GM18505 (cell line): Measurements from ENCODE around the gene EEF2K.
"Not testable (repeated sequence)": the region's sequence is repeated elsewhere in the genome, so short reads cannot be mapped to it uniquely, and the experiment has no call there.

ENCODE experiments used
- ATAC-seq: cut with Tn5 transposase; IDR thresholded peaks from one replicate; pipeline ENCODE4 v1.9.1; 2021; ENCODE audit not compliant: unreplicated experiment
- POLR2A ChIP-seq: IDR thresholded peaks from 4 replicates; pipeline ENCODE4 v1.6.1; 2011; ENCODE audit warnings: borderline replicate concordance; ENCODE audit not compliant: insufficient read depth, insufficient read length; ENCODE audit errors: extremely low read depth

The EEF2K gene

DNA sequence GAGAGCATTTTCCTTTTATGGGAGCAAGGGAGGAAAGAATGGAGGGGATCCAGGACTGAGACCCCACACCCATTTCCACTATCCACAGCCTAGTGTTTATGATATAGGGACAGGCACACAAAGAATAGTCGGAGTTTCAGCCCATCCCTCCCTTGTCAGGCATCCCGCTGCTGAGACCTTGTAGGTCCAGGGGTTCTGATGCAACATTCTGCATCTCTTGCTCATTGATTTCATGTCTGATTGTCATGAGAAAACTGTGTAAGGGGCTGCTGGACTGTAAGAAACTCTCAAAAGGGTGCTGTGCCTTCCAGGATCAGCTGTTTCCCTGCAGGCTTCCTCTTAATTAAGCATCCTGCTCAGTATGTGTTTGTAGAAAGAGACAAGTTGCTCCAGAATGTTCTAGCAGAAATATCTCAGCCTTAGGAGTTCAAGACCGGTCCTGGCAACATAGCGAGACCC lies 85.8 kb downstream of the EEF2K start:
- no peak for ATAC-seq
- no peak for TF ChIP-seq POLR2A

GRCh38 chr16:22292320-22292719 lies 86.2 kb downstream of the EEF2K start:
- ATAC-seq: no peak
- no peak for TF ChIP-seq POLR2A

DNA sequence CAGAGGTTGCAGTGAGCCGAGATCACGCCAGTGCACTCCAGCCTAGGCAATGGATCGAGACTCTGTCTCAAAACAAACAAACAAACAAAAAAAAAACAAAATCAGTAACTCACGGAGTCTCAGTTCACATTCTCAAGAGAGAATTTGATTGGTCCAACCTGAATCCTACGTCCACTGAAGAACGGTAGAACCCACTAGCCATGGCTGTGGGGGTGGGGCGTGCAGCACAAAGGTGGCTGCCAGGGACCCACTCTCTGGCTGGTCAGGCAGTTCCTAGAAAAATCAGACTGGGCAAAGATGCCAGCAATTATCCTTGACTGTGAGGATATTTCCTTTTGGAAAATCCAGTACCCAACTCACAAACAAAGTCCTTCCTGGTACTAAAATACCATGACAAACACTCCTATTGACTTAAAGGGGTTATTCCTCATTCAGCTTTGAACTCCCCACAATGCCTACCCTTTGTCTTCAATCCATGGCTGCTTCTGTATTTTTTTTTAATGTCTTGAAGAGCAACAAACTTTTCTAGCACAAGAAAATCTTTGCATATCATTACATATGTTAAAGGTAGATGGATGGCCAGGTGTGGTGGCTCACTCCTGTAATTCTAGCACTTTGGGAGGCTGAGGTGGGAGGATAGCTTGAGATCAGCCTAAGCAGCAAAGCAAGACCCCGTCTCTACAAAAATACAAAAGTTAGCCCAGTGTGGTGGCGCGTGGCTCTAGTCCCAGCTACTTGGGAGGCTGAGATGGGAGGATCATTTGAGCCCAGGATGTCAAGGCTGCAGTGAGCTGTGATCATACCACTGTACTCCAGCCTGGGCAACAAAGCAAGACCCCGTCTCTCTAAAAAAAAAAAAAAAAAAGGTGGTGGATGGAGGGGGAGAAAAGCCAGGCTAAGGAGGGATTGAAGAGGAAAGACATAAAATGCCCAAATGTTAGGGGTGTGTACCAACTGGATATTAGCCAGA lies 87.3 kb downstream of the EEF2K start:
- ATAC-seq: no peak
- no peak for TF ChIP-seq POLR2A

- ATAC-seq: peak; percentile 2
- TF ChIP-seq POLR2A: no peak
Measured at GRCh38 chr16:22296225-22297113, 90.4 kb downstream of the EEF2K start.

DNA sequence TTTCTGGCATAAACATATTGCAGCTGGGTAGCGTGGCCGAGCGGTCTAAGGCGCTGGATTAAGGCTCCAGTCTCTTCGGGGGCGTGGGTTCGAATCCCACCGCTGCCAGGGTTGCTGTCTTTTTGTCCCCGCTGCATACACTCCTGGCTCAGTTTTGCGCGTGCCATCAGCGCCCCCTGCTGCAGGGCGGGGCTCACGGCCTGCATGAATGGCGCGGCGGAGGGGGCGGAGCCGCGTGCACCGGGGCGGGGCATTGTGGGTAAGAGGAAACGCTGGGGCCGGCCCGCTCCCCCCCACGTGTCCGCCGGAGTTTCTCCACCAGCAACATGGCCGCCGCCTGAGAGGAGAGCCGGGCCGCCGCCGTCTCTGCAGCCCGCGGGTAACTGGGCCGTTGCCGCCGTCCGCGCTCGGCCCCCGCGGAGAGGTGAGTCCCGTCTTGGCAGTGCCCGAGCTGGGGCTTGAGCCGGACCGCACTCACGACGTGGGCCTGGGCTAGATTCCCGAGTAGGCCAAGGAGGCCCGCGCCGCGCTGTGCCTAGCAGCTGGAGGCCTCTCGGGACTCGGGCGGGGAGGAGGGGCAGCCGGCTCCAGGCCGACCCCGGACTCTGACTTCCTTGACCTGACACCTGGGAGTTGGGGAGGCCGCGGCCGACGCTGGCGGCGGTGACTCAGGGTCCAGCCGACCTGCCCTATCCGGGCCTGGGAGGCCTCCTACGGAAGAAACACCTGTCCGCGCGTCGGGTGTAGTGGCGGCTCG lies 91.2 kb downstream of the EEF2K start, which contains the start of gene POLR3E:
Gene POLR3E, plus strand, starts transcription at position 296 of the 757 bp plus-strand sequence. CDS start 5,560 bp downstream, outside the sequence.
- peak; percentile 74 for TF ChIP-seq POLR2A
- peak; percentile 88 for ATAC-seq

DNA sequence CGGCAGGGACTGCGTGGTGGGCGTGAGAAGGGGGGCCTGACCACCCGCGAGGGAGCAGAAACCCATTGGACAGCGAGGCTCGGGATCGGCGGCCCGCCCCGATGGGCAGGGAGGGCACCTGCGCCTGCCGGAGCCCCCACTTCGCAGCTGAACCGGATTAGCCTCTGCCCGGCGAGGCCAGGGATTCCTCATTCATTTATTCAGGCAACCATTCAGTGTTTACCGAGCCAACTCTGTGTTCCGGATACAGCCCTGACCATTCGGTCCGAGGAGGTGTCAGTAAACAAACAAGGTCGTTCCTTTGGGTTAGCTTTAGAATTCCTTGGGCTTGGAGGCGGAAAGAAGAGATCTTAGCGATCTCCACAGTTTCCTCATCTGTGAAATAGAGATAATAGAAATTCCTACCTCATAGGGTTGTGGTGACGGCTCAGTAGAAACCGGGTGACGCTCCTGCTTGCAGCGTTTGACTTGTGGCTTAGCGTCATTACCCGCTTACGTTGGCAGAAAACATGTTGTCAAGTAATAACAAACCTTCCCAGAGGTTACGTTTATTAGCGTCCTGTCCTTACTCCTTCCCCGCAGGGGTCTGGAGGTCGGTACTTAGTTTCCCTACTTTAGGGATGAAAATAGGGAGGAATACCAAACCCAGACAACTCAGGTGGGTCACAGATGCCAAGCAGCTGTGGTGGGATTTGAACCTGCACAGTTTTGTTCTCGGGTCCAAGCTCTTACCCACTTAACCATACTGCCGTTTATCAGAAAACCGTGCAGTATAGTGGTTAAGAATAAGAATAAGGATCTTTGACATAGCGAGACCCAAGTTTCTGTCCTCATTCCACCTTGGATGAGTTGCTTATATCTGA lies 92.0 kb downstream of the EEF2K start:
- ATAC-seq: no peak

DNA sequence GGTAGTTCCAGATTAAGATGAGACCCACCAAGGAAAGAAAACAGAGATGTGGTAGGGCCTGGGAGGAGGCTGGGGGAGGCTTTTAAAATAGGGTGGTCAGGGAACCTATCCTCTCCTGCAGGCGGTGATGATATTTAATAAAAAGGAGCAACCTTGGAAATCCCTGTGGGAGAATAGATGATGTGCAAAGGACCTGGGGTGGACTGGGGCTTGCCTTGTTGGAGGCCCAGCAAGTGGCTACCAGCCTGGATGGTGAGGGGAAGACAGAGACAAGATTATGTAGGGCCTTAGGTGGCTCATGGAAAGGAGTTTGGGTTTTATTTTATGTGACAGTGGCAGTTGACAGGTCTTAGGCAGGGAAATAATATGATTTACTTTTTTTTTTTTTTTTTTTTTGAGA lies 93.0 kb downstream of the EEF2K start:
- no peak for TF ChIP-seq POLR2A
- no peak for ATAC-seq

More for the DNA sequence above, 92.0 kb downstream of the EEF2K start:
- peak; percentile 62 for TF ChIP-seq POLR2A

- ATAC-seq: no peak
Measured at GRCh38 chr16:22300427-22301071, 94.5 kb downstream of the EEF2K start.

GRCh38 chr16:22301423-22301822 lies 95.3 kb downstream of the EEF2K start:
- ATAC-seq: not testable (repeated sequence)

More at GRCh38 chr16:22300427-22301071, 94.5 kb downstream of the EEF2K start:
- TF ChIP-seq POLR2A: no peak

GRCh38 chr16:22302776-22303363 lies 96.8 kb downstream of the EEF2K start:
- no peak for TF ChIP-seq POLR2A

DNA sequence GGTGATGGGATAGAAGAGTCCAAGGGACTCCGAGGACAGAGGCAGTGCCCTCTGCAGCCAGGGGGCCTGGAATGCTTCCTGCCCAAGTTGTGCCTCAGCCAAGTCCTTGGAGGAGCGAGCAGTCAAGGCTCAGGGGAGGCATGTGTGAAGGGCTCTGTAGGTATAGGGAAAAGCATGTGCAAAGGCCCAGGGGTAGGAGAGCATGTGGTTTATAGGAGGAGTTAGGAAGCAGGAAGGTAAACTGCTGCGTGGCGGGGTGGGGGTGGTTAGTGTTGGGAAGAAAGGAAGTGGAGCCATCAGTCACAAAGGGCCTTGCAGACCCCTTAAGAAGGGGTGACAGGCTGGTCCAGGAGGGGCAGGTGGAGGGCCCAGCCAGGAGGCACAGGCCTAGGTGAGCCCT lies 98.3 kb downstream of the EEF2K start:
- TF ChIP-seq POLR2A: no peak
- no peak for ATAC-seq

More at GRCh38 chr16:22302776-22303363, 96.8 kb downstream of the EEF2K start:
- ATAC-seq: no peak
